Measurements from ENCODE around the gene PRKCQ.
"Not testable (repeated sequence)": the region's sequence is repeated elsewhere in the genome, so short reads cannot be mapped to it uniquely, and the experiment has no call there.

PRKCQ gene

DNA sequence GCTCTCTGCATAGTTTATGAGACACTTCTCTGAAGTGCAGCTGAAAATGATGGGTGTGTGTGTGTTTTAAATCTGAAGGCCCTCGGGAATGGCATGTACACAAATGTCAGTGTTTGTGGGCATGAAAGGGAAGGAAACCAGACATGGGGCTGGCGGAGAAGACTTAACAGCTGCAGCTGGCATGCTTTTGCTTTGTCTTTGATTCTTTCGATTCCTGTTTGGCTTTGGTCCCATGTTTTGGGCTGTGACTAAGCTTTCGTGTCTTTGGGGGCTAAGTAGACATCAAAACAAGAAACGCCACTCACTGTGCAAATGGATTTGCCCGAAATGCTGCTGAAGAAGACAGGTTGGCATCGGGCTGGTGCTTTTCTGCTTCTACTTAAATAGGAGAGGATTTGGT, 198.0 kb downstream of the PRKCQ start:
- Histone ChIP-seq H2BK120ac (ENCODE audit: low read depth, low read length) (no peak overlapping the region), H3K9me3 (replicated peaks in 1 of 2; ENCODE audit: control insufficient read depth in 2 of 2, insufficient read depth in 1 of 2, low read depth in 1 of 2, low read length in 2 of 2) (peaks cover 4 to 9% of the 10 kb centered on the region in 2 donors), H4K8ac (ENCODE audit: low read depth, low read length) (no peak overlapping the region), H3K27me3 (ENCODE audit: control insufficient read depth in 3 of 3, insufficient read depth in 3 of 3, low read depth in 1 of 3, low read length in 3 of 3) (no peaks in the 10 kb centered on the region), H3K18ac (ENCODE audit: low read length) (no peak overlapping the region), H2BK12ac (ENCODE audit: low read length) (no peak overlapping the region), H2AFZ (ENCODE audit: low read length) (no peak overlapping the region), H3K4me1 (ENCODE audit: control insufficient read depth in 2 of 2, insufficient read depth in 1 of 2, low read depth in 1 of 2, low read length in 2 of 2) (no peaks in the 10 kb centered on the region), H3K14ac (ENCODE audit: low read length) (no peak overlapping the region), H3K4ac (ENCODE audit: low read length) (no peak overlapping the region), H3K36me3 (replicated peaks in 1 of 2; ENCODE audit: control insufficient read depth in 2 of 2, insufficient read depth in 2 of 2, low read length in 2 of 2) (peaks cover 0 to 2% of the 10 kb centered on the region in 2 donors), H3K9ac (ENCODE audit: low read depth, low read length, poor library complexity) (no peak overlapping the region), H3K79me1 (ENCODE audit: low read depth, low read length) (peaks cover 2% of the 10 kb centered on the region), H2BK15ac (ENCODE audit: low read length) (no peak overlapping the region), H2BK5ac (ENCODE audit: low read length) (no peak overlapping the region), H3K27ac (replicated peaks; ENCODE audit: low read length) (no peak overlapping the region), H3K4me2 (ENCODE audit: insufficient read depth, low read length, poor library complexity, severe bottlenecking) (no peak overlapping the region), H3K23ac (ENCODE audit: low read depth, low read length, poor library complexity) (no peak overlapping the region), H3K4me3 (ENCODE audit: low read length in 2 of 2) (no peak overlapping the region), H4K91ac (ENCODE audit: low read depth, low read length, poor library complexity) (no peak overlapping the region), H2AK5ac (ENCODE audit: low read depth, low read length) (no peak overlapping the region)
- DNase-seq (ENCODE audit: low spot score): no peak
- WGBS, 2 donors (ENCODE audit: extremely low coverage in 2 of 2, insufficient read length in 2 of 2, insufficient replicate concordance in 1 of 2): no CpG with 5 or more reads among the region's 7 CpGs

DNA sequence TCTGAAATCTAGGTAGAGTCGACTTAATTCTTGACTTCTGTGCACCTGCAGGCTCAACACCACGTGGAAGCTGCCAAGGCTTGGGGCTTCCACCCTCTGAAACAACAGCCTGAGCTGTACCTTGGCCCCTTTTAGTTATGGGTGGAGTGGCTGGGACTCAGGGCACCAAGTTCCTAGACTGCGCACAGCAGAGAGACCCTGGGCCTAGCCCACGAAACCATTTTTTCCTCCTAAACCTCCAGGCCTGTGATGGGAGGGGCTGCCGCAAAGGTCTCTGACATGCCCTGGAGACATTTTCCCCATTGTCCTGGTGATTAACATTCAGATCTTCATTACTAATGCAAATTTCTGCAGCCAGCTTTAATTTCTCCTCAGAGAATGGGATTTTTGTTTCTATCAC, 199.6 kb downstream of the PRKCQ start:
- not testable (repeated sequence) for H3K36me3 ChIP-seq (replicated peaks in 1 of 2; ENCODE audit: control insufficient read depth in 2 of 2, insufficient read depth in 2 of 2, low read length in 2 of 2); H2BK5ac ChIP-seq (ENCODE audit: low read length); H3K27me3 ChIP-seq (ENCODE audit: control insufficient read depth in 3 of 3, insufficient read depth in 3 of 3, low read depth in 1 of 3, low read length in 3 of 3); H3K14ac ChIP-seq (ENCODE audit: low read length); H2BK12ac ChIP-seq (ENCODE audit: low read length); H2BK120ac ChIP-seq (ENCODE audit: low read depth, low read length); H3K18ac ChIP-seq (ENCODE audit: low read length); H2AFZ ChIP-seq (ENCODE audit: low read length); H3K4me2 ChIP-seq (ENCODE audit: insufficient read depth, low read length, poor library complexity, severe bottlenecking); H2AK5ac ChIP-seq (ENCODE audit: low read depth, low read length); H3K4me1 ChIP-seq (ENCODE audit: control insufficient read depth in 2 of 2, insufficient read depth in 1 of 2, low read depth in 1 of 2, low read length in 2 of 2); H3K4me3 ChIP-seq (ENCODE audit: low read length in 2 of 2); H2BK15ac ChIP-seq (ENCODE audit: low read length); H3K27ac ChIP-seq (replicated peaks; ENCODE audit: low read length); H3K9ac ChIP-seq (ENCODE audit: low read depth, low read length, poor library complexity); H4K8ac ChIP-seq (ENCODE audit: low read depth, low read length); H3K79me1 ChIP-seq (ENCODE audit: low read depth, low read length); DNase-seq (ENCODE audit: low spot score); H3K23ac ChIP-seq (ENCODE audit: low read depth, low read length, poor library complexity); H3K4ac ChIP-seq (ENCODE audit: low read length); H3K9me3 ChIP-seq (replicated peaks in 1 of 2; ENCODE audit: control insufficient read depth in 2 of 2, insufficient read depth in 1 of 2, low read depth in 1 of 2, low read length in 2 of 2); H4K91ac ChIP-seq (ENCODE audit: low read depth, low read length, poor library complexity)
- WGBS, 2 donors (ENCODE audit: extremely low coverage in 2 of 2, insufficient read length in 2 of 2, insufficient replicate concordance in 1 of 2): no CpG with 5 or more reads among the region's 5 CpGs

DNA sequence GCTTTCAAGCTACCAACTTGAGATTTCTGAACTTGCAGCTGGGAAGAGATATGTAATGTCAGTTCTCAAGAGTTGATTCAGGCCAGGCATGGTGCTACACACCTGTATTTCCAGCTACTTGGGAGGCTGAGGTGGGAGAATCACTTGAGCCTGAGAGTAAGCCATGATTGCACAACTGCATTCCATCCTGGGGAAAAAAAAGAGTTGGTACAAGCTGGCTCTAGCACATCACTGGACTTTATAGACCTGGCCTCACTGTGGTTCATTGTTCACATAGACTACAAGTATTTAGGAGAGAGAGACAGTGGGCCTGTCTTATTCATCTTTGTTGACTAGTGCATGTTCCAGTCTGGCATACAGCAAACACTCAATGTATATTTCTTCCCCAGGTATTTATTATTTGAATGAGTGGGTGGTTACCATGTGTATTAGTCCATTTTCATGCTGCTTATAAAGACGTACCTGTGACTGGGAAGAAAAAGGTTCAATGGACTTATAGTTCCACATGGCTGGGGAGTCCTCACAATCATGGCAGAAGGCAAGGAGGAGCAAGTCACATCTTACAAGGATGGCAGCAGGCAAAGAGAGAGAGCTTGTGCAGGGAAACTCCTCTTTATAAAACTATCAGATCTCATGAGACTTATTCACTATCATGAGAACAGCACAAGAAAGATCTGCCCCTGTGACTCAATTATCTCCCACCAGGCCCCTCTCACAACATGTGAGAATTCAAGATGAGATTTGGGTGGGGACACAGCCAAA, 200.9 kb downstream of the PRKCQ start:
- no peak overlapping the region for H3K9ac ChIP-seq (ENCODE audit: low read depth, low read length, poor library complexity)
- no peak overlapping the region for H4K91ac ChIP-seq (ENCODE audit: low read depth, low read length, poor library complexity)
- DNase-seq (ENCODE audit: low spot score): no peak
- H2BK15ac ChIP-seq (ENCODE audit: low read length): no peak overlapping the region
- peaks cover 4 to 9% of the 10 kb centered on the region in 2 donors for H3K9me3 ChIP-seq (replicated peaks in 1 of 2; ENCODE audit: control insufficient read depth in 2 of 2, insufficient read depth in 1 of 2, low read depth in 1 of 2, low read length in 2 of 2)
- H3K79me1 ChIP-seq (ENCODE audit: low read depth, low read length): peaks cover 2% of the 10 kb centered on the region
- H3K36me3 ChIP-seq (replicated peaks in 1 of 2; ENCODE audit: control insufficient read depth in 2 of 2, insufficient read depth in 2 of 2, low read length in 2 of 2): peaks cover 0 to 2% of the 10 kb centered on the region in 2 donors
- H2AFZ ChIP-seq (ENCODE audit: low read length): no peak overlapping the region
- no peak overlapping the region for H2BK120ac ChIP-seq (ENCODE audit: low read depth, low read length)
- H4K8ac ChIP-seq (ENCODE audit: low read depth, low read length): no peak overlapping the region
- no peak overlapping the region for H2AK5ac ChIP-seq (ENCODE audit: low read depth, low read length)
- H3K4ac ChIP-seq (ENCODE audit: low read length): no peak overlapping the region
- no peaks in the 10 kb centered on the region for H3K4me1 ChIP-seq (ENCODE audit: control insufficient read depth in 2 of 2, insufficient read depth in 1 of 2, low read depth in 1 of 2, low read length in 2 of 2)
- no peak overlapping the region for H3K14ac ChIP-seq (ENCODE audit: low read length)
- H3K4me3 ChIP-seq (ENCODE audit: low read length in 2 of 2): no peak overlapping the region
- no peak overlapping the region for H2BK12ac ChIP-seq (ENCODE audit: low read length)
- no peak overlapping the region for H3K18ac ChIP-seq (ENCODE audit: low read length)
- no peak overlapping the region for H2BK5ac ChIP-seq (ENCODE audit: low read length)
- no CpG with 5 or more reads among the region's 1 CpG for WGBS, 2 donors (ENCODE audit: extremely low coverage in 2 of 2, insufficient read length in 2 of 2, insufficient replicate concordance in 1 of 2)
- no peak overlapping the region for H3K4me2 ChIP-seq (ENCODE audit: insufficient read depth, low read length, poor library complexity, severe bottlenecking)
- no peak overlapping the region for H3K23ac ChIP-seq (ENCODE audit: low read depth, low read length, poor library complexity)
- no peak overlapping the region for H3K27ac ChIP-seq (replicated peaks; ENCODE audit: low read length)
- no peaks in the 10 kb centered on the region for H3K27me3 ChIP-seq (ENCODE audit: control insufficient read depth in 3 of 3, insufficient read depth in 3 of 3, low read depth in 1 of 3, low read length in 3 of 3)
